Middle frontal gyrus (tissue), 1 donor: ENCODE measurements around the gene SZT2.
"Not testable (repeated sequence)": the region's sequence is repeated elsewhere in the genome, so short reads cannot be mapped to it uniquely, and the experiment has no call there.

Experiments used
- DNase-seq: peaks from one replicate; pipeline ENCODE4 v3.0.0-alpha.2; 2015; ENCODE audit warnings: low spot score; ENCODE audit errors: extremely low spot score

SZT2 gene

GRCh38 chr1:43387976-43388599 is 1.6 kb upstream of the SZT2 start:
- DNase-seq: no peak

DNA sequence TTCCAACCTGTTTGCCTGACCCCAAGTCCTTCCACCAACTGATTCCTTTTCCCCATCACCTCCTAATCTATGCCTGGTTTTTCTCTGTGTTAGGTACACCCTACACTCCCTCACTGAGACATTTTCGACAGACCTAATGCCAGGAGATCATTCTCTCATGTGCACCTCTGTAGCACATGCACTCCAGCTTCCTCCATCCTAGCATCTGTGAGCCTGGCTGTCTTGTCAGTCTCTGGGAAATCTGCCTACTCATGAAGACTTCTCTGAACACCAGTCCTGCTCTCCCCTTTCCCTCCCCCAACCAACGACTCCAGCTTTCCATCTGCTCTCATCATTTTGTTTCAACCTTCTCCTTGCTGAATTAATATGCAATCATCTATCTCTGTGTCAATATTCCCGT is 1.1 kb upstream of the SZT2 start:
- no peak for DNase-seq

GRCh38 chr1:43392702-43393101 is 3.0 kb downstream of the SZT2 start:
- DNase-seq: no peak

GRCh38 chr1:43395523-43395922 is 5.8 kb downstream of the SZT2 start:
- DNase-seq: no peak

DNA sequence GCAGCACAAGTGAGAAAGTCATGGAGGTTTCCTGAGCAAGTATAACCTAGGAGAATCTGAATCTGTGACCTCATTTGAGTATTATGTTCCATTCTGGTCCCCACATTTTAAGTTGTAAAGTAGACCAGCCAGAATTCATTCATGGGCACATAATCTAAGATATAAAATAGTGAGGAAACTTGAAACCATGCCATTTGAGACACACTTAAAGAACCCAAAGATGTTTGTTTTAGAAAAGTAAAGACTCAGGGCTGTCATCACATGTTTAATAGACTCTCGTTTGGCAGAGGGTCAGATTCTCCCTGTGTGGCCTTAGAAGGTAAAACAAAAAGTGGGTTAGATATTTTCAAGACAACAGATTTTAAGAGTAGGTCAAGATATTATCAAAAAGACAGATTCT is 6.4 kb downstream of the SZT2 start:
- DNase-seq: no peak

- DNase-seq: no peak
Observed at GRCh38 chr1:43398227-43398626, 8.5 kb downstream of the SZT2 start.

GRCh38 chr1:43400441-43400840 is 10.7 kb downstream of the SZT2 start:
- DNase-seq: not testable (repeated sequence)

- DNase-seq: no peak
Observed at GRCh38 chr1:43402089-43402865, 12.6 kb downstream of the SZT2 start.

DNA sequence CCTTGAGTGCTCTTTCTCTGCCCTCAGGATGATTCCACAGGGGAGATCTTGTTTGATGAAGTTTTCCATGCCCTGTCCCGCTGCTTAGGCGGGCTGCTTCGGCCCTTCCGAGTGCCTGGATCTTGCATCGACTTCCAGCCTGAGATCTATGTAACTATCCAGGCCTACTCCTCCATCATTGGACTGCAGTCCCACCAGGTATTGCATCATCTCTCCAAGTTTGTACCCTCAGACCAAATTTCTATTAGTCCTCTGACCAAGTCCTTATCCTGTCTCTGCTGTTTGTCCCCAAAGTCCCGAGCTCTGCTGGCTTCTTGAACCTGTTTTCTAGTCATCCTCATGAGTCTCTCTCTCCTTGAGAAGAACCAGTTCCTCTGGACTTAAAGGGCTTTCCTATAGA is 14.7 kb downstream of the SZT2 start:
- no peak for DNase-seq

DNA sequence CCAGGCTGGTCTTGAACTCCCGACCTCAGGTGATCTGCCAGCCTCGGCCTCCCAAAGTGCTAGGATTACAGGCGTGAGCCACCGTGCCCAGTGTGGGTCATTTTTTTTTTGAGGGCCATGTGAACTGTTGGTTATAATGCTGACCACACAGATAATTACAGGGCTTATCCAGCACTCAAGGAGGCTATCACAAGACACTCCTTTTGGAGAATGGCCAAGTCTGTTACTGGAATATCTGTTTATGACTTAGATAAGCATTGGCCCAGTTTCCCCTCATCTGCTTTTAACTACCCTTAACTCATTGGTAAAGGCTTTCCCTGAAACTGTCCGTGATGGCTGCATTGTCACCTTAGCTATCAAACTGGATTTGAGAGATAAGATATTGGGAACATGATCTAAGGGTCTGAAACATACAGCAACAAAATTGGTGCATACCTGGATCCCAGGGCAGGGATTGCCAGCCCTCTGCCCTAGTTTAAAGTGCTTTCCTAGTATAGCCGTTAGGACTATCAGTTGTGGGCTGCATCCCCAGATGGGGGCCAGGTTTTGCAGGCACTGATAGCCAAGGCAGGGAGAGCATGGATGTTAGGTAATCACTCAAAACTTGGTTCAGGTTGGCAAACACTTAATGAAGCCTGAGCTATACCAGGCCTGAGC is 15.6 kb downstream of the SZT2 start:
- DNase-seq: no peak

GRCh38 chr1:43405876-43406234 is 16.2 kb downstream of the SZT2 start:
- DNase-seq: no peak

DNA sequence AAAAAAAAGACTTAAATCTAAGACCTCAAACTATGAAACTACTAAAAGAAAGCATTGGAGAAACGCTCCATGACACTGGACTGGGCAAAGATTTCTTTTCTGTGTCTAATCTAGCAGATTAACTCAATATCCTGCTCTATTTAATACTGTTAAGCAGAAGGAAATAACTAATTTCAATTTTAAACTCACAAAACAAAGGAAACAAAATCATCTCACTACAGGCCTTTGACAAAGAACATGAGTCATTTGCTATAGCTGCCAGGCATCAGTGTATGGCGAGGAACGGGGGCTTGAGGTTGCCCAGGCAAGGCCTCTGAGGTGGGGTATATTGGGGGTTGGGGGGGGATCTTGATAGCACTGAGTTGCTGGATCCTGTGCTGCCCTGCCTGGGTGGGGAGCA is 20.9 kb downstream of the SZT2 start:
- no peak for DNase-seq

GRCh38 chr1:43413426-43413825 is 23.7 kb downstream of the SZT2 start:
- not testable (repeated sequence) for DNase-seq

DNA sequence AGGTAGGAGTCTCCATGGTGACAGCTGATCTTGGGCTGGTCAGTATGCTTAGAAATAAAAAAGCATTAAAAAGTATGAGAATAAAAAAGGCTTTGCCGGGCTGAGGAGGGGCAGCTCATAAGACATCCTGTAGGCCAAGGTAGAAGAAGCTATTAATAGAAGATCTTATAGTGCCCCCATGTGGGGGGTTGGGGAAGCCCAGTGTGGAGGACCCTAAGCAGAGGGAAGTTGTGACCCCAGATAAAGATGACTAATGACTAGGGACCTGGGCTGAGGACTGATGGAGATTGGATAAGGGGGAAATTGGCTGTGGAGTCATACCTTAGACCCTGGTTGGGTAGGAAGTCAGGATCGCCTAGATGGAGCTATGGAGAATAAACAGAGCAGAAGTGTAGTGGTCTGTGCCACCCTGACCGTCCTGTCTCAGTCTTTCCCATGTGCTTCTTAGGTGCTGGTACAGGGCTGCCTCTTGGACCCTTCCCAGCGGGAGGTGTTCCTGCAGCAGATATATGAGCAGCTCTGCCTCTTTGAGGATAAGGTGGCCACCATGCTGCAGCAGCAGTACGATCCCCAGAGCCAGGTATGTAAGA is 25.0 kb downstream of the SZT2 start:
- no peak for DNase-seq

DNA sequence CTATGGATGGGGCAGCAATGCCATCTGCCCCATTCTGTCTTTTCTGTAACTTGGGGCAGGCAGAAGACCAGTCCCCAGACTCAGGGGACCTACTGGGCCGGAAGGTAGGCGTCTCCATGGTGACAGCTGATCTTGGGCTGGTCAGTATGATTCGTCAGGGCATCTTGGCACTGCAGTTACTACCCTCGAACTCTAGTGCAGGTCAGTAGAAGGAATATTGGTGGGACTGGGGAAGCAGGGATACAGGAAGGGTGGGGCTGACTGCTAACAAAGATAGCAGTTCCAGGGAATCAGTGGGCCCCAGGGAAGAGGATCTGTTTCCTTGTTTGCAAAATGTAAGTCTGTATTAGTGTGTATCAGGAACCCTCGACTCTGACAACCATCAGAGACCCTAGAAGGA is 26.2 kb downstream of the SZT2 start:
- no peak for DNase-seq

DNA sequence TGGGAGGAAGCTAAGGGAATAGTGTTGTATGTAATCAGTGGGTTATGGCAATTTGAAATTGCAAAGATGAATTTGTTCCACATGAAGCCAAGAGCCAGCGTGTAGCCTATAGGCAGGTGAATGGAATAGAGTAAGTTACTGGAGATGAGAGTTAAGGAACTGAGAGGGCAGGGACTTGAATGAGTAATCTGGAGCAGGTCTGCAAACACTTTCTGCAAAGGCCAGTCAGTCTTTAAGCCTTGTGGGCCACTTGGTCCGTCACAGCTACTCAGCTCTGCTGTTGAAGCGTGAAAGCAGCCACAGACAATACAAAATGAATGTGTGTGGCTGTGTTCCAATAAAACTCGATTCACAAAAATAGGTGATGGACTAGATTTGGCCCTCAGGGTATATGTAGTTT is 29.2 kb downstream of the SZT2 start:
- no peak for DNase-seq

DNA sequence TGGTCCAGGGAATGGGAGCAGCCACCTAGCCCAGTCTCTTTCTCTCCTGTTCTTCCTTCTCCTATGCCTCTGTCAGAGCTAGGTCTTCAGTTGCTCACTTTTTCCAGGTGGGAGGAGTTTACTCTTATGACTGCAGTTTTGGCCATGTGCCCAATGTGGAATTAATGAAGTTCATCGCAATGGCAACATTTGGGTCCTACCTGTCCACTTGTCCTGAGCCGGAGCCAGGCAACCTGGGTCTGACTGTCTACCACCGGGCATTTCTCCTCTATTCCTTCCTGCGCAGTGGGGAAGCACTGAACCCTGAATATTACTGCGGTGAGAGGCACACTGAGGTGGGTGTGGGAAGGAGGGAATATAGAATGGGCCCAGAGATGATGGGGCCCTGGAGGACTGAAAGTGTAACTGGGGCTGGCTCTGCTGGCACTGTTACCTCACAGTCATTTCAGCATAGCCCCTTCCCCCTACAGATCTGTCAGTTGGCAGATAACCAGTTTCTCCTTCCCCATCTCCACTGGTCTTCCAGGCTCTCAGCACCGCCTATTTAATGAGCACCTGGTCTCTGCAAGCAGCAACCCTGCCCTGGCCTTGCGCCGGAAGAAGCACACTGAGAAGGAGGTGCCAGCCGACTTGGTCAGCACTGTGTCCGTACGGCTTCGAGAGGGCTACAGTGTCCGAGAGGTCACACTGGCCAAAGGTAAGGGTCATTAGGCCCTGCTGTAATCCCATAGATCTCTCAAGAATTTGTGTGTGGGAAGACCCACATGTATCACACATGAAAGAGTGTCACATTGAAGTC is 30.1 kb downstream of the SZT2 start:
- DNase-seq: no peak

- DNase-seq: no peak
Observed at GRCh38 chr1:43420874-43421273, 31.2 kb downstream of the SZT2 start.

- DNase-seq: no peak
Observed at GRCh38 chr1:43421396-43421795, 31.7 kb downstream of the SZT2 start.

- no peak for DNase-seq
Observed at GRCh38 chr1:43421976-43422750, 32.5 kb downstream of the SZT2 start.
